Measurements from ENCODE around the gene OR6B3. TPM values are rescaled to one million over a fixed set of nuclear protein-coding genes. Genes with fewer than 3 reads are reported as not detected.

Gene OR6B3
- total RNA-seq: not detected

- no peak for ATAC-seq (ENCODE audit: insufficient number of reproducible peaks, low FRiP score, low read depth)
- no peak for DNase-seq (ENCODE audit: low spot score)
- no peak for TF ChIP-seq CTCF (IDR thresholded peaks at IDR 0.05)
- Histone ChIP-seq H3K4me1 (ENCODE audit: control insufficient read depth in 1 of 2, low read depth in 2 of 2) (no peaks in the 10 kb centered on the region), H3K27ac (no peak within 1 kb of the TSS), H3K9me3 (no peaks in the 10 kb centered on the region), H3K4me3 (no peak within 1 kb of the TSS), H3K27me3 (replicated peaks; ENCODE audit: insufficient read depth) (no peaks in the 10 kb centered on the region), H3K36me3 (no peaks in the 10 kb centered on the region)
Measured at GRCh38 chr2:240053173-240054155, at the start of gene OR6B3. TSS of gene OR6B3 (minus strand) at chr2:240053521.

- TF ChIP-seq CTCF (IDR thresholded peaks at IDR 0.05): no peak
- Histone ChIP-seq H3K4me3 (no peak overlapping the region), H3K27ac (no peak overlapping the region), H3K36me3 (no peaks in the 10 kb centered on the region), H3K9me3 (peaks cover 5% of the 10 kb centered on the region), H3K27me3 (replicated peaks; ENCODE audit: insufficient read depth) (peaks cover 11% of the 10 kb centered on the region), H3K4me1 (ENCODE audit: control insufficient read depth in 1 of 2, low read depth in 2 of 2) (no peaks in the 10 kb centered on the region)
- ATAC-seq (ENCODE audit: insufficient number of reproducible peaks, low FRiP score, low read depth) (no peak), DNase-seq (ENCODE audit: low spot score) (no peak)
Measured at GRCh38 chr2:240098349-240098748, 45.0 kb upstream of the OR6B3 start.

GRCh38 chr2:240095556-240096523 lies 42.5 kb upstream of the OR6B3 start:
- H3K4me3 ChIP-seq: no peak overlapping the region
- H3K4me1 ChIP-seq (ENCODE audit: control insufficient read depth in 1 of 2, low read depth in 2 of 2): no peaks in the 10 kb centered on the region
- H3K36me3 ChIP-seq: no peaks in the 10 kb centered on the region
- no peak overlapping the region for H3K27ac ChIP-seq
- H3K27me3 ChIP-seq (replicated peaks; ENCODE audit: insufficient read depth): peaks cover 11% of the 10 kb centered on the region
- ATAC-seq (ENCODE audit: insufficient number of reproducible peaks, low FRiP score, low read depth) (no peak), DNase-seq (ENCODE audit: low spot score) (no peak)
- TF ChIP-seq CTCF (IDR thresholded peaks at IDR 0.05): no peak
- H3K9me3 ChIP-seq: peaks cover 5% of the 10 kb centered on the region

DNA sequence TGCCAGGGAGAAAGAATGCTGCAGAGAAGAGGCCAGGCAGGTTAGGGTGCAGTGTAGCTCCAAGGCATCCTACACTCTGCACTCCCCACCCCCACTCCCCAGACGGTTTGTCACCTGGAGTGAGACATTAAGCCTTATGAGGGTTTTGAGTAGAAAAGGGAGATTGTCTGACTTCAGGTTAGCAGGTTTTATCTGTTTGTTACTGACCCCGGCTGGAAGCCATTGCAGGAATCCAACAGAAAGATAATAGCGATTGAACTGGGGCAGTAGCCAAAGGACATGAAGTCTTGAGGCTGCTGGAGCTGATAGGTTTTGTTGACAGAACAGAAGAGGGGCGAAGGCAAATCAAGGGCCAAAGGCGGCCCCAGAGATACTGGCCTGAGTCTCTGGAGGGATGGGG lies 36.0 kb upstream of the OR6B3 start:
- peaks cover 9% of the 10 kb centered on the region for H3K9me3 ChIP-seq
- TF ChIP-seq CTCF (IDR thresholded peaks at IDR 0.05): no peak
- H3K27me3 ChIP-seq (replicated peaks; ENCODE audit: insufficient read depth): no peaks in the 10 kb centered on the region
- H3K36me3 ChIP-seq: no peaks in the 10 kb centered on the region
- no peak for DNase-seq (ENCODE audit: low spot score)
- H3K4me1 ChIP-seq (ENCODE audit: control insufficient read depth in 1 of 2, low read depth in 2 of 2): no peaks in the 10 kb centered on the region
- no peak for ATAC-seq (ENCODE audit: insufficient number of reproducible peaks, low FRiP score, low read depth)
- H3K4me3 ChIP-seq: no peak overlapping the region
- H3K27ac ChIP-seq: no peak overlapping the region

GRCh38 chr2:240086563-240086962 lies 33.2 kb upstream of the OR6B3 start:
- Histone ChIP-seq H3K4me1 (ENCODE audit: control insufficient read depth in 1 of 2, low read depth in 2 of 2) (no peaks in the 10 kb centered on the region), H3K27me3 (replicated peaks; ENCODE audit: insufficient read depth) (no peaks in the 10 kb centered on the region), H3K4me3 (no peak overlapping the region), H3K9me3 (peaks cover 9% of the 10 kb centered on the region), H3K36me3 (no peaks in the 10 kb centered on the region), H3K27ac (no peak overlapping the region)
- ATAC-seq (ENCODE audit: insufficient number of reproducible peaks, low FRiP score, low read depth) (no peak), DNase-seq (ENCODE audit: low spot score) (no peak)
- TF ChIP-seq CTCF (IDR thresholded peaks at IDR 0.05): no peak
